Mammary epithelial cell (primary cell): ENCODE results near the gene PTGR3.

ENCODE experiments used
- CTCF ChIP-seq, 2 donors: IDR thresholded peaks in 1 of 2; conservative IDR thresholded peaks in 1 of 2; 2 replicates each; pipeline ENCODE4 v1.5.1; 2011 to 2012; ENCODE audit warnings: inconsistent platforms in 2 of 2, low read length in 2 of 2, mild to moderate bottlenecking in 2 of 2, control low read depth in 1 of 2, low read depth in 1 of 2; ENCODE audit not compliant: insufficient read depth in 1 of 2; ENCODE audit errors: extremely low read depth in 1 of 2
- EZH2 ChIP-seq: IDR thresholded peaks from 2 replicates; pipeline ENCODE4 v1.6.1; 2012; ENCODE audit warnings: low read length, inconsistent platforms, borderline replicate concordance

GRCh38 chr18:75200071-75200470 is 8.9 kb downstream of the PTGR3 start:
- TF ChIP-seq CTCF (conservative IDR thresholded peaks at IDR 0.05 in 1 of 2, IDR thresholded peaks at IDR 0.05 in 1 of 2; ENCODE audit: extremely low read depth in 1 of 2, insufficient read depth in 1 of 2, low read depth in 1 of 2, low read length in 2 of 2) (no peak), EZH2 (no peak)
